Gastrocnemius medialis (tissue), 4 donors: ENCODE data around the gene C22orf31. TPM values are rescaled to one million over a fixed set of nuclear protein-coding genes. Genes with fewer than 3 reads are reported as not detected.
A peak's percentile ranks its signal among the peaks of the same experiment; 100 is the strongest.

ENCODE experiments used
- ATAC-seq, 2 donors: fragments of 150-250 bp; one replicate each; pipeline ENCODE4 v1.9.1; 2016
- DNase-seq, 2 donors: peaks; one replicate each; pipeline ENCODE4 v3.0.0-alpha.2; 2019
- H3K27ac ChIP-seq, 4 donors: fragments of 200-600 bp; sonication (generic); 1 replicate in 1 of 4; 2 replicates in 3 of 4; pipeline ENCODE4 v1.5.1; 2016 to 2018; ENCODE audit warnings: mild to moderate bottlenecking in 2 of 4, moderate library complexity in 1 of 4
- H3K27me3 ChIP-seq, 3 donors: fragments of 200-600 bp; sonication (generic) in 2 of 3; 1 replicate in 1 of 3; 2 replicates in 2 of 3; pipeline versions ENCODE4 v1.5.1 to v1.6.0; 2016 to 2019; ENCODE audit warnings: mild to moderate bottlenecking in 1 of 3, moderate library complexity in 1 of 3
- H3K36me3 ChIP-seq, 2 donors: fragments of 200-600 bp; sonication (generic) in 1 of 2; one replicate each; pipeline ENCODE4 v1.5.1; 2017 to 2018
- H3K4me1 ChIP-seq, 2 donors: fragments of 200-600 bp; sonication (generic) in 1 of 2; one replicate each; pipeline ENCODE4 v1.5.1; 2016 to 2017; ENCODE audit warnings: mild to moderate bottlenecking in 2 of 2
- H3K4me3 ChIP-seq, 4 donors: fragments of 200-600 bp; sonication (generic) in 3 of 4; 1 replicate in 1 of 4; 2 replicates in 3 of 4; pipeline ENCODE4 v1.5.1; 2016 to 2019; ENCODE audit warnings: mild to moderate bottlenecking in 2 of 4
- H3K9me3 ChIP-seq, 3 donors: fragments of 200-600 bp; sonication (generic) in 2 of 3; 1 replicate in 1 of 3; 2 replicates in 2 of 3; pipeline ENCODE4 v1.5.1; 2016 to 2019
- CTCF ChIP-seq, 5 experiments: fragments of 450-650 bp in 3 of 5; fragments of 200-600 bp in 2 of 5; sonication (generic) in 2 of 5; IDR thresholded peaks in 4 of 5; conservative IDR thresholded peaks in 1 of 5; 1 replicate in 4 of 5; 2 replicates in 1 of 5; pipeline ENCODE4 v1.5.1; 2016 to 2019; ENCODE audit warnings: antibody characterized with exemption in 5 of 5, mild to moderate bottlenecking in 3 of 5, moderate library complexity in 3 of 5
- POLR2A ChIP-seq, 2 donors: fragments of 450-650 bp; IDR thresholded peaks; one replicate each; pipeline ENCODE4 v1.6.1; 2017; ENCODE audit warnings: antibody characterized with exemption in 2 of 2, mild to moderate bottlenecking in 2 of 2, moderate library complexity in 2 of 2
- in situ Hi-C, 4 donors: fragments of 200-750 bp; cut with MboI; loops; one replicate each; pipeline versions ENCODE4 v1.15.0 to v1.8.0; 2017; ENCODE audit warnings: low sequenced_read_pairs in 4 of 4
- intact Hi-C: fragments of 100-400 bp; cut with DNase I; formaldehyde crosslinking; loops from one replicate; pipeline ENCODE4 v1.15.1; 2023; ENCODE audit warnings: low total_unique reads
- total RNA-seq, 4 donors: library from RNA; depleted of rRNA; stranded (reverse); fragments of >200 nt; gene quantifications; one replicate each; pipeline versions ENCODE4 v1.1.0 to v1.2.3, GENCODE V29; 2016

The C22orf31 gene
- total RNA-seq, 4 donors from 2014 or later = not detected

- no peaks in the 10 kb centered on the region for H3K9me3 ChIP-seq
- H3K27me3 ChIP-seq = no peaks in the 10 kb centered on the region
- no peak for TF ChIP-seq POLR2A (IDR thresholded peaks at IDR 0.05)
- TF ChIP-seq CTCF (IDR thresholded peaks at IDR 0.05 in 4 of 5, conservative IDR thresholded peaks at IDR 0.05 in 1 of 5) = no peak
- ATAC-seq (no peak), DNase-seq (no peak)
- in situ Hi-C loops (loop anchor here (25.0 kb wide), 1 partner anchor 437 kb away; no protein-coding TSS in a partner anchor), intact Hi-C loops (no loop called here)
- H3K4me3 ChIP-seq = no peak overlapping the region
- no peak overlapping the region for H3K27ac ChIP-seq
- H3K36me3 ChIP-seq = peaks cover 0 to 58% of the 10 kb centered on the region in 2 donors
- H3K4me1 ChIP-seq = no peaks in the 10 kb centered on the region
Measured at GRCh38 chr22:29049655-29050263, 11.9 kb downstream of the C22orf31 start.

- in situ Hi-C loops = loop anchor here (25.0 kb wide), 1 partner anchor 437 kb away; no protein-coding TSS in a partner anchor
- H3K27me3 ChIP-seq = no peaks in the 10 kb centered on the region
- DNase-seq (no peak), ATAC-seq (no peak)
- H3K4me3 ChIP-seq = no peak overlapping the region
- no peaks in the 10 kb centered on the region for H3K4me1 ChIP-seq
- no peak overlapping the region for H3K27ac ChIP-seq
- H3K36me3 ChIP-seq = peaks cover 0 to 58% of the 10 kb centered on the region in 2 donors
- TF ChIP-seq POLR2A (IDR thresholded peaks at IDR 0.05) (no peak), CTCF (IDR thresholded peaks at IDR 0.05 in 4 of 5, conservative IDR thresholded peaks at IDR 0.05 in 1 of 5) (no peak)
- intact Hi-C loops = no loop called here
- no peaks in the 10 kb centered on the region for H3K9me3 ChIP-seq
Measured at GRCh38 chr22:29048822-29049654, 12.6 kb downstream of the C22orf31 start.

GRCh38 chr22:29044657-29045176 lies 16.9 kb downstream of the C22orf31 start:
- Histone ChIP-seq H3K27ac (peak overlapping the region; percentile 55 to 65 (median 64)), H3K4me3 (no peak overlapping the region), H3K27me3 (no peaks in the 10 kb centered on the region), H3K9me3 (no peaks in the 10 kb centered on the region), H3K4me1 (peaks cover 0 to 10% of the 10 kb centered on the region in 2 donors), H3K36me3 (peaks cover 0 to 45% of the 10 kb centered on the region in 2 donors)
- TF ChIP-seq POLR2A (IDR thresholded peaks at IDR 0.05) (no peak), CTCF (IDR thresholded peaks at IDR 0.05 in 4 of 5, conservative IDR thresholded peaks at IDR 0.05 in 1 of 5) (no peak)
- in situ Hi-C loops (loop anchor here (5.0 to 25.0 kb wide), 2 partner anchors 187 to 432 kb away; no protein-coding TSS in a partner anchor), intact Hi-C loops (no loop called here)
- DNase-seq (peak in 1 of 2 donors; percentile 53), ATAC-seq (peak; percentile 40 to 68)

GRCh38 chr22:29043906-29044575 lies 17.6 kb downstream of the C22orf31 start:
- no peak for ATAC-seq
- intact Hi-C loops = no loop called here
- H3K27ac ChIP-seq = peak overlapping the region; percentile 55 to 65 (median 64)

More at GRCh38 chr22:29043906-29044575, 17.6 kb downstream of the C22orf31 start:
- Histone ChIP-seq H3K9me3 (no peaks in the 10 kb centered on the region), H3K36me3 (peaks cover 0 to 38% of the 10 kb centered on the region in 2 donors), H3K4me3 (no peak overlapping the region), H3K27me3 (no peaks in the 10 kb centered on the region), H3K4me1 (peaks cover 0 to 10% of the 10 kb centered on the region in 2 donors)
- in situ Hi-C loops = loop anchor here (5.0 to 25.0 kb wide), 2 partner anchors 187 to 432 kb away; no protein-coding TSS in a partner anchor
- no peak for DNase-seq
- TF ChIP-seq POLR2A (IDR thresholded peaks at IDR 0.05) = no peak
- TF ChIP-seq CTCF (IDR thresholded peaks at IDR 0.05 in 4 of 5, conservative IDR thresholded peaks at IDR 0.05 in 1 of 5) = no peak
